Endodermal cell (in vitro differentiated cells): ENCODE data around the gene CFAP61. TPM values are rescaled to one million over a fixed set of nuclear protein-coding genes. Genes with fewer than 3 reads are reported as not detected.

ENCODE experiments used
- DNase-seq: peaks from one replicate; pipeline ENCODE4 v3.0.0-alpha.2; 2017
- H3K27ac ChIP-seq: 2 replicates; pipeline ENCODE4 v1.5.1; 2013; ENCODE audit warnings: mild to moderate bottlenecking, low read depth, low read length, moderate library complexity
- H3K27me3 ChIP-seq: 2 replicates; pipeline ENCODE4 v1.6.1; 2013; ENCODE audit warnings: mild to moderate bottlenecking, low read length, moderate library complexity; ENCODE audit not compliant: insufficient read depth, control insufficient read depth, poor library complexity, severe bottlenecking
- H3K36me3 ChIP-seq: 2 replicates; pipeline ENCODE4 v1.7.0; 2013; ENCODE audit warnings: mild to moderate bottlenecking, low read length, moderate library complexity; ENCODE audit not compliant: control insufficient read depth, insufficient read depth
- H3K4me1 ChIP-seq: one replicate; pipeline ENCODE4 v1.7.0; 2013; ENCODE audit warnings: low read length; ENCODE audit not compliant: control insufficient read depth, insufficient read depth
- H3K4me3 ChIP-seq: 2 replicates; pipeline ENCODE4 v1.5.1; 2013; ENCODE audit warnings: mild to moderate bottlenecking, low read length, moderate library complexity
- H3K9ac ChIP-seq: 2 replicates; pipeline ENCODE4 v1.6.1; 2013; ENCODE audit warnings: mild to moderate bottlenecking, low read length, moderate library complexity; ENCODE audit not compliant: poor library complexity, severe bottlenecking; ENCODE audit errors: extremely low read depth
- H3K9me3 ChIP-seq: 2 replicates; pipeline ENCODE4 v1.6.1; 2013; ENCODE audit warnings: mild to moderate bottlenecking, low read length, moderate library complexity; ENCODE audit not compliant: control insufficient read depth
- H3K27ac Mint-ChIP-seq: 2 replicates; pipeline ENCODE4 v1.8.0; 2020; ENCODE audit warnings: mixed read lengths
- H3K27me3 Mint-ChIP-seq: 2 replicates; pipeline ENCODE4 v1.8.0; 2021; ENCODE audit warnings: mild to moderate bottlenecking, mixed read lengths; ENCODE audit not compliant: insufficient read depth
- H3K36me3 Mint-ChIP-seq: 2 replicates; pipeline ENCODE4 v1.8.0; 2020; ENCODE audit warnings: low read depth, mixed read lengths
- H3K4me1 Mint-ChIP-seq: 2 replicates; pipeline ENCODE4 v1.8.0; 2020; ENCODE audit warnings: mixed read lengths
- H3K4me3 Mint-ChIP-seq: 2 replicates; pipeline ENCODE4 v1.8.0; 2020; ENCODE audit warnings: mild to moderate bottlenecking, moderate library complexity, mixed read lengths
- H3K9me3 Mint-ChIP-seq: 2 replicates; pipeline ENCODE4 v1.8.0; 2020; ENCODE audit warnings: mild to moderate bottlenecking, mixed read lengths
- CTCF ChIP-seq: fragments of 200-600 bp; sonication (generic); conservative IDR thresholded peaks from 2 replicates; pipeline ENCODE4 v1.5.0; 2021; ENCODE audit warnings: antibody characterized with exemption, mild to moderate bottlenecking
- WGBS, 2 experiments: methylation state at CpG; one replicate each; pipeline versions ENCODE4 v1.1.5 to v1.1.7; 2013; ENCODE audit warnings: missing lambda C conversion rate in 2 of 2, mixed read lengths in 1 of 2; ENCODE audit not compliant: insufficient coverage in 1 of 2, insufficient read length in 1 of 2; 5-methylcytosine and 5-hydroxymethylcytosine counted together
- total RNA-seq, 2 donors: library from RNA; stranded (reverse); fragmentation: NEBNext Ultra II Directional in 1 of 2; extraction: Animal tissue kit (Norgen Biotek cat#: 25700) in 1 of 2; gene quantifications; 2 replicates in 1 of 2; 3 replicates in 1 of 2; pipeline ENCODE4 v1.2.1, GENCODE V29; 2021

The CFAP61 gene
- total RNA-seq, 2 donors from 2014 or later = 0.64 to 0.73 TPM

GRCh38 chr20:20143165-20143564 lies 90.8 kb downstream of the CFAP61 start:
- Histone ChIP-seq H3K4me3 (no peak overlapping the region), H3K27ac (no peak overlapping the region), H3K9me3 (peaks cover 10% of the 10 kb centered on the region), H3K36me3 (no peaks in the 10 kb centered on the region), H3K9ac (no peak overlapping the region), H3K27me3 (peaks cover 19% of the 10 kb centered on the region), H3K4me1 (no peaks in the 10 kb centered on the region)
- Mint-ChIP-seq H3K36me3 (no peaks in the 10 kb centered on the region), H3K27ac (no peak overlapping the region), H3K4me1 (no peaks in the 10 kb centered on the region), H3K9me3 (peaks cover 3% of the 10 kb centered on the region), H3K4me3 (no peak overlapping the region), H3K27me3 (peaks cover 40% of the 10 kb centered on the region)
- WGBS, 2 experiments = 100% methylated on average over 1 to 2 of the region's 2 CpGs
- TF ChIP-seq CTCF = no peak
- no peak for DNase-seq

- Mint-ChIP-seq H3K9me3 (peaks cover 3% of the 10 kb centered on the region), H3K27ac (no peak overlapping the region), H3K4me3 (no peak overlapping the region), H3K27me3 (peaks cover 38% of the 10 kb centered on the region), H3K4me1 (no peaks in the 10 kb centered on the region), H3K36me3 (no peaks in the 10 kb centered on the region)
- Histone ChIP-seq H3K4me1 (no peaks in the 10 kb centered on the region), H3K4me3 (no peak overlapping the region), H3K27me3 (peaks cover 15% of the 10 kb centered on the region), H3K9ac (no peak overlapping the region), H3K36me3 (no peaks in the 10 kb centered on the region), H3K9me3 (peaks cover 10% of the 10 kb centered on the region), H3K27ac (no peak overlapping the region)
- no peak for TF ChIP-seq CTCF
- 93 to 94% methylated on average over 2 of the region's 2 CpGs for WGBS, 2 experiments
- DNase-seq = no peak
These were observed 91.3 kb downstream of the CFAP61 start for GRCh38 chr20:20143646-20144045.

- H3K36me3 ChIP-seq = no peaks in the 10 kb centered on the region
- no peak overlapping the region for H3K27ac ChIP-seq
- peaks cover 10% of the 10 kb centered on the region for H3K27me3 ChIP-seq
- H3K9me3 ChIP-seq = peaks cover 21% of the 10 kb centered on the region
- no peaks in the 10 kb centered on the region for H3K4me1 ChIP-seq
- Mint-ChIP-seq H3K4me3 (no peak overlapping the region), H3K27ac (no peak overlapping the region), H3K27me3 (peaks cover 26% of the 10 kb centered on the region), H3K4me1 (no peaks in the 10 kb centered on the region), H3K36me3 (no peaks in the 10 kb centered on the region), H3K9me3 (peaks cover 22% of the 10 kb centered on the region)
- no peak for TF ChIP-seq CTCF
- no peak for DNase-seq
- H3K4me3 ChIP-seq = no peak overlapping the region
- 88 to 100% methylated on average over 2 of the region's 2 CpGs for WGBS, 2 experiments
- no peak overlapping the region for H3K9ac ChIP-seq
These were observed 96.4 kb downstream of the CFAP61 start for GRCh38 chr20:20148779-20149178.
